ENCODE measurements around the gene AGAP1. TPM values are rescaled to one million over a fixed set of nuclear protein-coding genes. Genes with fewer than 3 reads are reported as not detected.

Gene AGAP1
- total RNA-seq, 4 donors from 2014 or later = 23.4 to 46.5 (median 29.3) TPM

- WGBS, 2 donors = 87 to 94% methylated on average over 15 of the region's 15 CpGs
- H3K9me3 ChIP-seq = no peaks in the 10 kb centered on the region
- no peaks in the 10 kb centered on the region for H3K36me3 ChIP-seq
- no peaks in the 10 kb centered on the region for H3K27me3 ChIP-seq
- no peaks in the 10 kb centered on the region for H3K4me1 ChIP-seq
- H3K27ac ChIP-seq = no peak overlapping the region
- TF ChIP-seq POLR2A (IDR thresholded peaks at IDR 0.05) (no peak), CTCF (IDR thresholded peaks at IDR 0.05) (no peak)
- no peak overlapping the region for H3K4me3 ChIP-seq (replicated peaks in 1 of 3)
- no peak for DNase-seq
- intact Hi-C loops (cut with DNase I) = no loop called here
Observed at GRCh38 chr2:236065314-236066160, 571.7 kb downstream of the AGAP1 start.

- Histone ChIP-seq H3K4me3 (replicated peaks in 1 of 3) (no peak overlapping the region), H3K36me3 (no peaks in the 10 kb centered on the region), H3K9me3 (no peaks in the 10 kb centered on the region), H3K4me1 (no peaks in the 10 kb centered on the region), H3K27me3 (no peaks in the 10 kb centered on the region), H3K27ac (no peak overlapping the region)
- 93 to 98% methylated on average over 7 of the region's 7 CpGs for WGBS, 2 donors
- intact Hi-C loops (cut with DNase I) = no loop called here
- DNase-seq = no peak
- no peak for TF ChIP-seq POLR2A (IDR thresholded peaks at IDR 0.05)
- TF ChIP-seq CTCF (IDR thresholded peaks at IDR 0.05) = no peak
Observed at GRCh38 chr2:236070236-236070635, 576.4 kb downstream of the AGAP1 start.

- no peak for DNase-seq
- H3K27me3 ChIP-seq = no peaks in the 10 kb centered on the region
- TF ChIP-seq CTCF (IDR thresholded peaks at IDR 0.05) (no peak), POLR2A (IDR thresholded peaks at IDR 0.05) (no peak)
- no peak overlapping the region for H3K27ac ChIP-seq
- intact Hi-C loops (cut with DNase I) = no loop called here
- no peaks in the 10 kb centered on the region for H3K9me3 ChIP-seq
- H3K4me1 ChIP-seq = no peaks in the 10 kb centered on the region
- WGBS, 2 donors = 92 to 96% methylated on average over 4 of the region's 4 CpGs
- no peaks in the 10 kb centered on the region for H3K36me3 ChIP-seq
- no peak overlapping the region for H3K4me3 ChIP-seq (replicated peaks in 1 of 3)
Observed at GRCh38 chr2:236073246-236073645, 579.4 kb downstream of the AGAP1 start.

GRCh38 chr2:236073867-236074655 lies 580.2 kb downstream of the AGAP1 start:
- TF ChIP-seq CTCF (IDR thresholded peaks at IDR 0.05) (no peak), POLR2A (IDR thresholded peaks at IDR 0.05) (no peak)
- Histone ChIP-seq H3K4me1 (no peaks in the 10 kb centered on the region), H3K36me3 (no peaks in the 10 kb centered on the region), H3K27ac (no peak overlapping the region), H3K27me3 (no peaks in the 10 kb centered on the region), H3K4me3 (replicated peaks in 1 of 3) (no peak overlapping the region), H3K9me3 (no peaks in the 10 kb centered on the region)
- WGBS, 2 donors = 88 to 89% methylated on average over 5 to 8 of the region's 8 CpGs
- no peak for DNase-seq
- intact Hi-C loops (cut with DNase I) = no loop called here

GRCh38 chr2:236075802-236076201 lies 582.0 kb downstream of the AGAP1 start:
- H3K4me3 ChIP-seq (replicated peaks in 1 of 3) = no peak overlapping the region
- H3K27ac ChIP-seq = no peak overlapping the region
- intact Hi-C loops (cut with DNase I) = no loop called here
- TF ChIP-seq POLR2A (IDR thresholded peaks at IDR 0.05) = no peak
- no peak for TF ChIP-seq CTCF (IDR thresholded peaks at IDR 0.05)
- no peaks in the 10 kb centered on the region for H3K9me3 ChIP-seq
- no peak for DNase-seq
- no peaks in the 10 kb centered on the region for H3K27me3 ChIP-seq
- H3K4me1 ChIP-seq = no peaks in the 10 kb centered on the region
- H3K36me3 ChIP-seq = no peaks in the 10 kb centered on the region
- 87 to 91% methylated on average over 11 of the region's 11 CpGs for WGBS, 2 donors

Data from thyroid gland (tissue), 4 donors.